Hypothalamus (tissue), 51 donors: Measurements from ENCODE around the gene H6PD.

ENCODE experiments used
- DNase-seq, 51 donors: peaks; one replicate each; lab custom pipeline; 2025; lab: John Stamatoyannopoulos, UW

The H6PD gene

GRCh38 chr1:9253004-9253403, 18.4 kb downstream of the H6PD start:
- DNase-seq: no peak

- DNase-seq: no peak
Observed at GRCh38 chr1:9253453-9254105, 19.0 kb downstream of the H6PD start.

- no peak for DNase-seq
Observed at GRCh38 chr1:9256332-9256731, 21.8 kb downstream of the H6PD start.

GRCh38 chr1:9257851-9258250, 23.3 kb downstream of the H6PD start:
- DNase-seq: no peak

- DNase-seq: no peak
Observed at GRCh38 chr1:9258629-9259028, 24.1 kb downstream of the H6PD start.

- DNase-seq: no peak
Observed at GRCh38 chr1:9260059-9260766, 25.6 kb downstream of the H6PD start.

GRCh38 chr1:9261496-9261895, 26.9 kb downstream of the H6PD start:
- DNase-seq: no peak

- DNase-seq: no peak
Observed at GRCh38 chr1:9262096-9262986, 27.8 kb downstream of the H6PD start.

- no peak for DNase-seq
Observed at GRCh38 chr1:9263276-9263855, 28.8 kb downstream of the H6PD start.

- DNase-seq: no peak
Observed at GRCh38 chr1:9263984-9264872, 29.7 kb downstream of the H6PD start.

GRCh38 chr1:9265037-9265436, 30.5 kb downstream of the H6PD start:
- no peak for DNase-seq

GRCh38 chr1:9265968-9266367, 31.4 kb downstream of the H6PD start:
- no peak for DNase-seq

GRCh38 chr1:9267352-9267686, 32.7 kb downstream of the H6PD start:
- peak in 1 of 51 donors; percentile 22 for DNase-seq

- DNase-seq: no peak
Observed at GRCh38 chr1:9267827-9268581, 33.4 kb downstream of the H6PD start.

GRCh38 chr1:9269078-9269501, 34.5 kb downstream of the H6PD start:
- DNase-seq: no peak

- no peak for DNase-seq
Observed at GRCh38 chr1:9269721-9270120, 35.1 kb downstream of the H6PD start.

GRCh38 chr1:9270290-9270883, 35.8 kb downstream of the H6PD start:
- DNase-seq: no peak

GRCh38 chr1:9271283-9271682, 36.7 kb downstream of the H6PD start:
- no peak for DNase-seq
